Posterior vena cava (tissue), 2 donors: ENCODE measurements around the gene TGIF2LX. TPM values are rescaled to one million over a fixed set of nuclear protein-coding genes. Genes with fewer than 3 reads are reported as not detected.
"Not testable (repeated sequence)": the region's sequence is repeated elsewhere in the genome, so short reads cannot be mapped to it uniquely, and the experiment has no call there.

ENCODE experiments used
- DNase-seq: peaks from one replicate; pipeline ENCODE4 v3.0.0-alpha.2; 2020; ENCODE audit warnings: low spot score
- intact Hi-C, 2 donors: fragments of 100-400 bp; cut with DNase I; formaldehyde crosslinking; loops; one replicate each; pipeline versions ENCODE4 v1.14.1 to v1.14.2; 2022 to 2023
- long read RNA-seq, 2 donors: library from polyadenylated mRNA; unstranded; transcript quantifications; one replicate each; pipeline ENCODE4 v2.0.0, GENCODE V29; 2020 to 2021
- total RNA-seq, 2 donors: library from RNA; stranded (reverse); fragmentation: NEBNext Ultra II Directional; extraction: Animal tissue kit (Norgen Biotek cat#: 25700); gene quantifications; one replicate each; pipeline ENCODE4 v1.2.1, GENCODE V29; 2021
- donor health status: DM: yes; HTN: yes; CAD: no.
- donor health status: DM: yes; HTN: yes; CAD: no.

TGIF2LX gene
- total RNA-seq, result not detected
- long read RNA-seq, donor 1, result 0 reads
- long read RNA-seq, donor 2, result 0 reads

DNA sequence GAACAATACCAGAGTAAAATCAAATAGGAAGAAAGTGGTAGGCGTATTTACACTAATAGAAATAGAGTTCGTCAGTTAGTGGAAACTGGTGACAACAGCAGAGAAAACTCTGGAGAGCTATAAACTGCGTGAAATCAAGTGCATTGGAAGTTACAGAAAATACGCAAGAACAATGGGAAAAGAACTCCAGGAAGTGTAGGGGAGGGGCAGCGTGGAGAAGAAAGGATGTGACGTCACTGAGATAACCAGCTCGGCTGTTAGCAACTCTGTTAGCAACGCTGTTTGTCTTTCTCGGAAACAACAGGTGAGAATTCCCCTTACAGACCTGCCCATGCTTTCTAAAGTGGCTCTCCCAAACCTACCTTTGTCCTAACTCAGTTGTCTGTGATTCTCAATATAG lies at the start of gene TGIF2LX:
TSS of gene TGIF2LX (plus strand) at position 244 of the 400 bp plus-strand sequence. CDS start 178 bp downstream, outside the sequence.
- DNase-seq, intact Hi-C loops: not testable (repeated sequence)

DNA sequence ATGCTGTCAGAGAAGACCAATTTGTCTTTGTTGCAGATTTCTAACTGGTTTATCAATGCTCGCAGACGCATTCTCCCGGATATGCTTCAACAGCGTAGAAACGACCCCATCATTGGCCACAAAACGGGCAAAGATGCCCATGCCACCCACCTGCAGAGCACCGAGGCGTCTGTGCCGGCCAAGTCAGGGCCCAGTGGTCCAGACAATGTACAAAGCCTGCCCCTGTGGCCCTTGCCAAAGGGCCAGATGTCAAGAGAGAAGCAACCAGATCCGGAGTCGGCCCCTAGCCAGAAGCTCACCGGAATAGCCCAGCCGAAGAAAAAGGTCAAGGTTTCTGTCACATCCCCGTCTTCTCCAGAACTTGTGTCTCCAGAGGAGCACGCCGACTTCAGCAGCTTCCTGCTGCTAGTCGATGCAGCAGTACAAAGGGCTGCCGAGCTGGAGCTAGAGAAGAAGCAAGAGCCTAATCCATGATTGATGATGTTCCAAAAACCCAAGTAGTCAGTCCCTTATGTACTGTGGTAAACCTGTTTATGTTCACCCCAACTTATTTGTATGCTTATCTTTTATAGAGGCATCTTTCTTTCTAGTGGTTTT lies 728 bp downstream of the TGIF2LX start:
- intact Hi-C loops, DNase-seq: not testable (repeated sequence)

DNA sequence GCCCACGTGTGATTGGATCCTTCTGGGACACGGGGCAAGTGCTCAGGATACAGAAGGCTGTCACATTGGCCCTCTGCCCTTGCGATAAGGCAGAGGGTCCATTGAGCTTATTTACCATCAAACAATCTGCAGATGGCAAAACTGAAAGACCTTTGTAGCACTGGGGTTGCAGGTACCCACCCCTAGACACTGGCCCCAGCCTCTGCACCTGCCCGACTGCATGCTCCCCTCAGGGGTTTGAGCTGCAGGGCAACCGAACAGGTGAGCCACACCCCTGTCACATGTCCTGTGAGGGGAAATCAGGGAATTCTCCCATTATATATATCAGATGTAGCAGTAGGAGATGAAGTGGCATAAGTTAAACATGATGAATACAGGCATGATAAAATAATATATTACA lies 21.4 kb downstream of the TGIF2LX start:
- intact Hi-C loops, DNase-seq: not testable (repeated sequence)

DNA sequence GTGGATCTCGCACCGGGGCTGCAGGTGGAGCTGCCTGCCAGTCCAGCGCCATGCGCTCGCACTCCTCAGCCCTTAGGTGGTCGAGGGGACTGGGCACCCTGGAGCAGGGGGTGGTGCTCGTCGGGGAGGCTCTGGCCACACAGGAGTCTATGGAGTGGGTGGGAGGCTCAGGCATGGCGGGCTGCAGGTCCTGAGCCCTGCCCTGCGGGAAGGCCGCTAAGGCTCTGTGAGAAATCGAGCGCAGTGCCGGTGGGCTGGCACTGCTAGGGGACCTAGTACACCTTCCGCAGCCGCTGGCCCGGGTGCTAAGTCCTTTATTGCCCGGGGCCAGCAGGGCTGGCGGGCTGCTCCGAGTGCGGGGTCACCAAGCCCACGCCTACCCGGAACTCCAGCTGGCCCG lies 43.9 kb downstream of the TGIF2LX start:
- intact Hi-C loops, result not testable (repeated sequence)

More for the DNA sequence above, 43.9 kb downstream of the TGIF2LX start:
- not testable (repeated sequence) for DNase-seq
